Loucy (cell line): ENCODE data around the gene STK39.

ENCODE experiments used
- H2AFZ ChIP-seq: fragments of 200-600 bp; sonication (generic); 2 replicates; pipeline ENCODE4 v1.6.0; 2016; ENCODE audit warnings: antibody characterized with exemption, mild to moderate bottlenecking, low read length, moderate library complexity
- H3F3A ChIP-seq: fragments of 200-600 bp; 2 replicates; pipeline ENCODE4 v1.6.0; 2016; ENCODE audit warnings: antibody characterized with exemption, low read depth, mild to moderate bottlenecking
- H3K27me3 ChIP-seq: fragments of 200-600 bp; sonication (generic); 2 replicates; pipeline ENCODE4 v1.6.1; 2014; ENCODE audit warnings: low read length, mild to moderate bottlenecking; ENCODE audit not compliant: insufficient read depth, poor library complexity, severe bottlenecking
- H3K36me3 ChIP-seq: fragments of 200-600 bp; sonication (generic); 2 replicates; pipeline ENCODE4 v1.6.1; 2016; ENCODE audit warnings: low read length; ENCODE audit not compliant: insufficient read depth
- H3K4me1 ChIP-seq: fragments of 200-600 bp; sonication (generic); 2 replicates; pipeline ENCODE4 v1.5.1; 2014; ENCODE audit warnings: low read length, mild to moderate bottlenecking; ENCODE audit not compliant: insufficient read depth, poor library complexity, severe bottlenecking
- H3K4me2 ChIP-seq: fragments of 200-600 bp; sonication (generic); 2 replicates; pipeline ENCODE4 v1.6.0; 2014; ENCODE audit warnings: antibody characterized with exemption, low read length, low read depth, mild to moderate bottlenecking; ENCODE audit not compliant: poor library complexity, severe bottlenecking
- H3K4me3 ChIP-seq: fragments of 200-600 bp; sonication (generic); 2 replicates; pipeline ENCODE4 v1.5.1; 2014; ENCODE audit warnings: low read length, mild to moderate bottlenecking, mixed read lengths; ENCODE audit not compliant: poor library complexity, severe bottlenecking
- H3K79me2 ChIP-seq: fragments of 200-600 bp; sonication (generic); 2 replicates; pipeline ENCODE4 v1.6.1; 2014; ENCODE audit warnings: low read length; ENCODE audit not compliant: insufficient read depth
- H3K9ac ChIP-seq: fragments of 200-600 bp; sonication (generic); 2 replicates; pipeline ENCODE4 v1.6.0; 2014; ENCODE audit warnings: mild to moderate bottlenecking, low read depth, low read length, moderate library complexity; ENCODE audit not compliant: poor library complexity, severe bottlenecking
- H3K9me2 ChIP-seq: fragments of 200-600 bp; sonication (generic); replicated peaks from 2 replicates; pipeline ENCODE4 v1.6.1; 2016; ENCODE audit warnings: low read depth, low read length, mixed read lengths
- H3K9me3 ChIP-seq: fragments of 200-600 bp; sonication (generic); 2 replicates; pipeline ENCODE4 v1.6.1; 2014; ENCODE audit warnings: mild to moderate bottlenecking, antibody characterized with exemption, low read length, low read depth; ENCODE audit not compliant: insufficient read depth
- H4K20me1 ChIP-seq: fragments of 200-600 bp; sonication (generic); 2 replicates; pipeline ENCODE4 v1.6.0; 2014; ENCODE audit warnings: antibody characterized with exemption, low read length, mild to moderate bottlenecking; ENCODE audit not compliant: insufficient read depth, poor library complexity, severe bottlenecking
- CTCF ChIP-seq: fragments of 200-600 bp; sonication (generic); conservative IDR thresholded peaks from 2 replicates; pipeline ENCODE4 v1.5.1; 2014; ENCODE audit warnings: mild to moderate bottlenecking, antibody characterized with exemption, low read length
- EZH2phosphoT487 ChIP-seq: fragments of 200-600 bp; IDR thresholded peaks from 2 replicates; pipeline ENCODE4 v1.6.1; 2018; ENCODE audit warnings: antibody characterized with exemption, mild to moderate bottlenecking, moderate library complexity, borderline replicate concordance

Gene STK39

GRCh38 chr2:167987558-167987957, 259.8 kb downstream of the STK39 start:
- H3K36me3 ChIP-seq = peaks cover 13% of the 10 kb centered on the region; the same call in 1 of the 2 replicates
- no peaks in the 10 kb centered on the region for H3K79me2 ChIP-seq
- H3K9ac ChIP-seq = no peak overlapping the region
- H3K27me3 ChIP-seq = no peaks in the 10 kb centered on the region
- H3K4me1 ChIP-seq = peaks cover 7% of the 10 kb centered on the region
- TF ChIP-seq CTCF (no peak), EZH2phosphoT487 (no peak)
- no peaks in the 10 kb centered on the region for H3K9me2 ChIP-seq
- no peak overlapping the region for H2AFZ ChIP-seq
- no peaks in the 10 kb centered on the region for H3F3A ChIP-seq
- no peaks in the 10 kb centered on the region for H3K9me3 ChIP-seq
- no peak overlapping the region for H3K4me3 ChIP-seq
- H3K4me2 ChIP-seq = no peak overlapping the region
- no peaks in the 10 kb centered on the region for H4K20me1 ChIP-seq

DNA sequence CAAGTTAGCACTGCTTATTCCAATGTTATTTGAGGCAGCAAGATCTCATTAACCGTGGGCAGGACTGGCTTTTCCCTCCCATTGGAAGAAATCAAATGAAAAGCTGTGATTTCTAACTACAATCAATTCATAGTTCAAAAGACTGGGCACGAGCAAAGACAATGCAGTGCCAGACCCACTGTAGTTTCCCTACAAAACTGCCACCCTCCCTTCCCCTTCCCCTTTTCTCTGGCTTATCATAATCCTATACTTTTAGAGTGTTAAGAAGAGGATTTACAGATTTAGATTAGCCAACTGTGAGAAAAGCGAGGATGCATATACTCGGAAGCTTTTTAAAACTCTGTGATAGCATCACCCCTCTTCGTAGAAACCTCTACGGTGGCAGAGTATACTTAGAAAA, 260.4 kb downstream of the STK39 start:
- TF ChIP-seq EZH2phosphoT487 = no peak
- no peak for TF ChIP-seq CTCF
- no peaks in the 10 kb centered on the region for H3K79me2 ChIP-seq
- H3K4me3 ChIP-seq = no peak overlapping the region
- H3K36me3 ChIP-seq = peaks cover 13% of the 10 kb centered on the region; the same call in 1 of the 2 replicates
- H3F3A ChIP-seq = no peaks in the 10 kb centered on the region
- H2AFZ ChIP-seq = no peak overlapping the region
- H3K4me1 ChIP-seq = peaks cover 2% of the 10 kb centered on the region
- H3K9me2 ChIP-seq = no peaks in the 10 kb centered on the region
- no peak overlapping the region for H3K9ac ChIP-seq
- no peaks in the 10 kb centered on the region for H3K9me3 ChIP-seq
- no peak overlapping the region for H3K4me2 ChIP-seq
- H4K20me1 ChIP-seq = no peaks in the 10 kb centered on the region
- H3K27me3 ChIP-seq = no peaks in the 10 kb centered on the region

- no peaks in the 10 kb centered on the region for H3F3A ChIP-seq
- H3K9me3 ChIP-seq = no peaks in the 10 kb centered on the region
- H4K20me1 ChIP-seq = no peaks in the 10 kb centered on the region
- no peaks in the 10 kb centered on the region for H3K4me1 ChIP-seq
- no peaks in the 10 kb centered on the region for H3K79me2 ChIP-seq
- H3K4me2 ChIP-seq = no peak overlapping the region
- no peaks in the 10 kb centered on the region for H3K27me3 ChIP-seq
- no peaks in the 10 kb centered on the region for H3K9me2 ChIP-seq
- peaks cover 13% of the 10 kb centered on the region; the same call in 1 of the 2 replicates for H3K36me3 ChIP-seq
- no peak overlapping the region for H2AFZ ChIP-seq
- H3K9ac ChIP-seq = no peak overlapping the region
- H3K4me3 ChIP-seq = no peak overlapping the region
- TF ChIP-seq CTCF (no peak), EZH2phosphoT487 (no peak)
Measured at GRCh38 chr2:167986223-167986622, 261.2 kb downstream of the STK39 start.
